HG03378 (cell line): ENCODE measurements around the gene CDC73.
"Not testable (repeated sequence)": the region's sequence is repeated elsewhere in the genome, so short reads cannot be mapped to it uniquely, and the experiment has no call there.

Experiments used
- ATAC-seq: cut with Tn5 transposase; IDR thresholded peaks from one replicate; pipeline ENCODE4 v1.9.1; 2021; ENCODE audit warnings: mild to moderate bottlenecking, moderate library complexity; ENCODE audit not compliant: unreplicated experiment

CDC73 gene

DNA sequence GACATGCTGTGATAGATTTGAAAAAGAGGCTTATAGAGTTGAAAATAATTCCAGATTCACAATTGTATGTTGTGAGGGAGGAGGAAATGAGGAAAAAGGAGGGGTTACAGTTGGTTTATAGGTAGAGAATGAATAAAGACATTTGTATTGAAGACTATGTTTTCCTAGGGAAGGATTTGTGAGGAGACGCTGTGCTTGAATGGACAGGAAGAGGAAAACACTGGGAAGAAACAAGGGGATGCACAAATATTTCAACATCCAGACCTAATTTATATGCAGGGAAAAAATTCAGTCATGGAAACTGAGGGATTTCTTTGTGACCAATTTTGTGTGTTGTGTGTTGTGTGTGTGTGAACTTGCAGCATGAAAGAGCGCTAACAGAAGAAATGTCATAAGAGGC is 157.1 kb downstream of the CDC73 start:
- ATAC-seq, result no peak

DNA sequence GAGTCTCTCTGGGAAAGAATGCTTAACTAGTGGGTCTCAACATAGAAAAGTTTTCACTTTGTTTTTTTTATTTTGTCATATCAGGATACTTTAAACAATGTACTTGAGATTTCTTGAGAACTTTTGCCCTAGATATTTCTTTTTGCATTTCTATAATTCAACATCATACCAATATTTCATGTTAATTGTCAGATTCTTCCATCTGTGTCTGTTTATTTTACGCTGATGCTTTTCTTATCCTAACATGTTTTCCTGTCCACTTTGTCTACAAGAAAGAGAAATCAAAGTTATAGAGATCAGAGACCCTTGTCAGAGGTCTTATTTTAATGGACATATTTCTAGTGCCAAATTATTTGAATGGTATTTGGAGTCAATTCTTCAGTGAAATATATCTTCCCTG is 160.1 kb downstream of the CDC73 start:
- no peak for ATAC-seq

DNA sequence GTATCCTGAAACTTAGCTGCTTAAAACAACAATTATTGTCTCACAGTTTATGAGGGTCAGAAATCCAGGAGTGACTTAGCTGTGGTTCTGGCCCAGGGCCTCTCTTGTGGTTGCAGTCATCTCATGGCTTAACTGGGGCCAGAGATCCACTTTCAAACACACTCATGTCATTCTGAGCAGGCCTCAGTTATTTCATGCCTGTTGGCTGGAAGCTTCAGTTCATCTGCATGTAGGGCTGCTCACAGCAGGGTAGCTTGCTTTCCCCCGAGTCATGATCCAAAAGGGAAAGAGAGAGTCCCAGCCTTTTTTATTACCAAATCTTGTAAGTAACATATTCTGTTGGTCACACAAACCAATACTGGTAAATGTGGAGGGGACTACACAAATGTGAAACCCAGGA is 161.2 kb downstream of the CDC73 start:
- ATAC-seq, result no peak

DNA sequence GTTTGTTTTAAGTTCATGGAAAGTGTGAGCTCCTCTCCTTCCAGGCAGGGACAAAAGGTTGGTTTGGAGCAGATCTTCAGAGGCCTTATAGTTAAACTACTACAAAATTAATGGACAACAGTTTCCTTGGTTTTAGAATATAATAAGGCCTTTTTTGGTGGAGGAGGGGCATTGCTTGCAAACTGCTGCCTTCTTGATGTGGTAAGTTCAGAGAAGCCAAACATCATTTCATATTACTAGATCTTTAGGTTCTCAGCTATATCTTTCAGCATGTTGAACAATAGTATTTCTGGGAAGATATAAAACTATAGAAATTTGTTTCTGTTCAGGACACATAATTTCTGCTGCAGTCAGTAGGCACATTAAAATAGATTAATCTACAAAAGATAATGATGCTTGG is 162.4 kb downstream of the CDC73 start:
- ATAC-seq, result no peak

DNA sequence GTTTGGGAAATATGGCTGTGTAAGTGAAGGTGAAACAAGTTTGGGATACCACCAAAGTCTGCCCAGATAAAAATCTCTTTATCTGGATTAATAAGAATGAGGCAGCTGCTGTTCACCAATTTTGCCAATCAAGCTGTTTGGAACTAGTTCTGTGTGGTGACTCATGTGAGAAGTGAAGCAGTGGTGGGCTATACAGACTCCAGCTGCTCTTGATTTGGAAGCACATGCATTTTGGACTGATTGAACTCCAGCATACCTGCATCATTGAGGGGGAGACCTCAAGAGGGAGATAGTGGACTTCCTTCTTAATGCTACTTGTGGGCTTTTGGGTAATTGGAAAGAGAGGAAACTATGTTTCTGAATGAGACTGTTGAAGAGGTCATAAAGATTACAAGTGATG is 163.8 kb downstream of the CDC73 start:
- no peak for ATAC-seq

DNA sequence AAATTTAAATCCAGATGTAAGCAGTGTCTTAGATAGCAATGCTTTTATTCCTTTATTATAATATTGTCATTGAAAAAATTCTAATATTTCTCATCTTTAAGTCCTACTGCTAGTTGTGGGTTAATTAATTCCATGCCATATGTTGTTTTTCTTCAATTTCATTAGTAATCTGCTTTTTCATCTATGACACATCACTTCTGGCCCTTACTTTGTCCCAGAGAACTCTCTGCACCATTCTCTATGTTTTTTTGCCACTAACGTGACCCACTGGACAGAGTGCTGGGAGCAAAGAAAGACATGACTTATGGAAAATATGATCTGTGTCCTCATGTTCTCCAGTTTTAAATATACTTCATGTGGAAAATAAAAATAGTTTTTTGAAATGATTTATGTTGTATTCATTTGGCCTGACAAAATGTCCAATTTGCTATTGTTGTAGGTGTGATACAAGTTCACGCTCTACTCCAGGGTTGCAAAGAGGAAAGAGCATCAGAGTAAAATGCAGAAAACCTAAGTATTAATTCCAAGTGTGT is 166.8 kb downstream of the CDC73 start:
- not testable (repeated sequence) for ATAC-seq

DNA sequence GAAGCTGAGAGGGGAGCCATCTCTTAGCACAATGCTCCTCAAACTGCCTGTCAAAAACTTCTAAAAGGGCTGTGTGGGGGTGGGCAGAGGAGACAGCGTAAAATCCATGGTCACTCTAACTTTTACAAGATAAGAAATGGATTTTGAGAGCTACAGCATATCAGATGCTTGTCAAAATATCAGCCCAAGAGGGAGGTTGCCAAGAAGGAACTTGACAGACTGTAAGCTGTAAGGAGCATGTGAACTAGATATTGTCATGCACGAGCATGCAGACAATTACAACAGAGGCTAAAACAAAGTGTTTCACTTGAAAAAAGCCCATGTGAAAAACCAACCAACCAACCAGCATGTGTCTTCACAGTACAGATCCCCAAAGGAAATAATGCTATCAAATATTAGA is 171.9 kb downstream of the CDC73 start:
- ATAC-seq, result no peak

DNA sequence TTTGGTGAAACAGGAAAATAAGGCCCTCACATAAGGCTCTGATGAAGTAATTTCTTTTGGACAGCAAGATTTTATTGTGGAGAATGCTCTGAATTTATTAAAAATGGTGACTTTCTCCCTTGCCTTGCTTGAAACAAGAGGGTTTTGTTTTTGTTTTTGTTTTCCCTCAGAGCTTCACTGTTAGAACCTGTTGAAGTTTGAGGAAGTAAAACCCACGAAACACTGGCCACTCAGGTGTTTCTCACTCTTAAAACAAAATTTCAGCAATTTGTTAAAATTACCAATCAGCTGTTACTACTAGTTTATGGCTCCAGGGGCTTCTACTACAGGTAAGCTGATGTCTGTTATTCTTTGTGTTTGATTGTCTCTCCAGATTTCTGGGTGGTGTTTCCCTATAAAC is 177.2 kb downstream of the CDC73 start:
- ATAC-seq, result no peak

DNA sequence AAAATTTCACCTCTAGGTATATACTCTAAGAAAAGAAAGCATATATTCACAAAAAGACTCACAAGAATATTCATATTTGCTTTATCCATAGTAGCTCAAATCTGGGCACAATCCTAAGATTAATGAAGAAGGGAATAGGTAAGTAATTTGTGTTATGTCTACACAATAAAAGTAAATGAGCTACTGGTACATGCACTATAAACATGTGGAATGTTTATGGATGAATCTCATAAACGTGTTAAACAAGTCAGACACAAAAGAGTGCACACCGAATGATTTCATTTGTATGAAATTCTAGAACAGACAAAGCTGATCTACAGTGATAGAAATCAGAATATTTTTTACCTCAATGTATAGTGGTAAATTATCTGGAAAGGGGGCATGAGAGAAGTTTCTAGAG is 179.9 kb downstream of the CDC73 start:
- ATAC-seq, result no peak

DNA sequence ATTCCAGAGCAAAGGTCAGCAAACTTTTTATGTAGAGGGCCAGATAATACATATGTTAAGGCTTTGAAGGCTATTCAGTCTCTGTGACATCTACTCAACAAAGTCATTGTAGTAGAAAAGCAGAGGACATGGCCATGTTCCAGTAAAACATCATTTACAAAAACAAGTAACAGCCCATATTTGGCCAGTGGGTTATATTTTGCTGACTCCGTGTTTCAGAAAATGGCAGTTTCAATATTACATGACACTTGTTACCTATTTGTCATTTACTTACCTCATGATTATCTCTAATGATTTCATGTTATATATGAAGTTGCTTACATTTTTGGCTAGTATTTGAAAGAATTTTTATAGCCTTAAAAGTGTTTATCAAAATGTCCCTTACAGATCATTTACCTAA is 182.0 kb downstream of the CDC73 start:
- ATAC-seq, result no peak
